Uterus (tissue), 2 donors: Measurements from ENCODE around the gene MAPK8IP3.
"Not testable (repeated sequence)": the region's sequence is repeated elsewhere in the genome, so short reads cannot be mapped to it uniquely, and the experiment has no call there.

Source experiments
- POLR2A ChIP-seq, 2 donors: fragments of 450-650 bp; IDR thresholded peaks; one replicate each; pipeline ENCODE4 v1.6.1; 2016; ENCODE audit warnings: antibody characterized with exemption in 2 of 2, mild to moderate bottlenecking in 1 of 2, moderate library complexity in 1 of 2
- TF ChIP-seq, protein P1 (sequence below), 4 experiments: fragments of 200-600 bp in 2 of 4; fragments of 450-650 bp in 2 of 4; sonication (generic) in 2 of 4; IDR thresholded peaks; one replicate each; pipeline ENCODE4 v1.5.1; 2016 to 2019; ENCODE audit warnings: antibody characterized with exemption in 4 of 4, mild to moderate bottlenecking in 2 of 4, moderate library complexity in 1 of 4

DNA sequence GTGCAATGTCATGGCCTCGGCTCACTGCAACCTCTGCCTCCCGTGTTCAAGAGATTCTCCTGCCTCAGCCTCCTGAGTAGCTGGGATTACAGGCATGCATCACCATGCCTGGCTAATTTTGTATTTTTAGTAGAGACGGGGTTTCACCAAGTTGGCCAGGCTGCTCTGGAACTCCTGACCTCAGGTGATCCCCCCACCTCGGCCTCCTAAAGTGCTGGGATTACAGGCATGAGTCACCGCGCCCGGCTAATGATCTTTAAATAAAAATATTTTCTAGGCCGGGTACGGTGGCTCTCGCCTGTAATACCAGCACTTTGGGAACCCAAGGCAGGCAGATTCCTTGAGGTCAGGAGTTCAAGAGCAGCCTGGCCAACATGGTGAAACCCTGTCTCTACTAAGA lies 12.2 kb downstream of the MAPK8IP3 start:
- TF ChIP-seq, protein P1, sequence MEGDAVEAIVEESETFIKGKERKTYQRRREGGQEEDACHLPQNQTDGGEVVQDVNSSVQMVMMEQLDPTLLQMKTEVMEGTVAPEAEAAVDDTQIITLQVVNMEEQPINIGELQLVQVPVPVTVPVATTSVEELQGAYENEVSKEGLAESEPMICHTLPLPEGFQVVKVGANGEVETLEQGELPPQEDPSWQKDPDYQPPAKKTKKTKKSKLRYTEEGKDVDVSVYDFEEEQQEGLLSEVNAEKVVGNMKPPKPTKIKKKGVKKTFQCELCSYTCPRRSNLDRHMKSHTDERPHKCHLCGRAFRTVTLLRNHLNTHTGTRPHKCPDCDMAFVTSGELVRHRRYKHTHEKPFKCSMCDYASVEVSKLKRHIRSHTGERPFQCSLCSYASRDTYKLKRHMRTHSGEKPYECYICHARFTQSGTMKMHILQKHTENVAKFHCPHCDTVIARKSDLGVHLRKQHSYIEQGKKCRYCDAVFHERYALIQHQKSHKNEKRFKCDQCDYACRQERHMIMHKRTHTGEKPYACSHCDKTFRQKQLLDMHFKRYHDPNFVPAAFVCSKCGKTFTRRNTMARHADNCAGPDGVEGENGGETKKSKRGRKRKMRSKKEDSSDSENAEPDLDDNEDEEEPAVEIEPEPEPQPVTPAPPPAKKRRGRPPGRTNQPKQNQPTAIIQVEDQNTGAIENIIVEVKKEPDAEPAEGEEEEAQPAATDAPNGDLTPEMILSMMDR (IDR thresholded peaks at IDR 0.05): not testable (repeated sequence)
- not testable (repeated sequence) for TF ChIP-seq POLR2A (IDR thresholded peaks at IDR 0.05)
